SU-DHL-6 (cell line): ENCODE data around the gene KLHL22.

Source experiments
- H2AFZ ChIP-seq: fragments of 200-600 bp; sonication (generic); 2 replicates; pipeline ENCODE4 v1.6.1; 2014; ENCODE audit warnings: low read depth, mild to moderate bottlenecking, moderate library complexity, mixed read lengths, antibody characterized with exemption, low read length; ENCODE audit not compliant: severe bottlenecking
- H3F3A ChIP-seq: fragments of 200-600 bp; shearing (Covaris generic); 2 replicates; pipeline ENCODE4 v1.6.0; 2016; ENCODE audit warnings: antibody characterized with exemption, mild to moderate bottlenecking; ENCODE audit not compliant: insufficient read depth
- H3K27ac ChIP-seq: fragments of 200-600 bp; sonication (generic); 2 replicates; pipeline ENCODE4 v1.5.1; 2016; ENCODE audit warnings: low read depth, mild to moderate bottlenecking, low read length, moderate library complexity, mixed read lengths
- H3K27me3 ChIP-seq: fragments of 200-600 bp; sonication (generic), shearing (Covaris generic); 2 replicates; pipeline ENCODE4 v1.6.0; 2014; ENCODE audit warnings: mild to moderate bottlenecking, low read length
- H3K36me3 ChIP-seq: fragments of 200-600 bp; sonication (generic); 2 replicates; pipeline ENCODE4 v1.6.1; 2014; ENCODE audit warnings: mild to moderate bottlenecking, low read length, mixed read lengths
- H3K4me2 ChIP-seq: fragments of 300-600, 200-600 bp; shearing (Covaris generic), sonication (generic); 2 replicates; pipeline ENCODE4 v1.6.0; 2014; ENCODE audit warnings: low read length, low read depth, mild to moderate bottlenecking; ENCODE audit not compliant: poor library complexity, severe bottlenecking
- H3K4me3 ChIP-seq: fragments of 200-600 bp; sonication (generic); 2 replicates; pipeline ENCODE4 v1.5.1; 2014; ENCODE audit warnings: antibody characterized with exemption, low read length, mild to moderate bottlenecking, mixed read lengths; ENCODE audit not compliant: insufficient read depth, poor library complexity, severe bottlenecking
- H3K79me2 ChIP-seq: fragments of 200-600 bp; sonication (generic); 2 replicates; pipeline ENCODE4 v1.6.1; 2014; ENCODE audit warnings: mild to moderate bottlenecking, low read length, moderate library complexity; ENCODE audit not compliant: insufficient read depth
- H3K9ac ChIP-seq: fragments of 200-600 bp; sonication (generic); 2 replicates; pipeline ENCODE4 v1.7.0; 2014; ENCODE audit warnings: mild to moderate bottlenecking, low read length
- H3K9me2 ChIP-seq: fragments of 200-600 bp; sonication (generic); replicated peaks from 2 replicates; pipeline ENCODE4 v1.6.1; 2014; ENCODE audit warnings: low read length; ENCODE audit not compliant: insufficient read depth
- H3K9me3 ChIP-seq: fragments of 200-600 bp; sonication (generic); 2 replicates; pipeline ENCODE4 v1.6.1; 2014; ENCODE audit warnings: low read length, mixed read lengths; ENCODE audit not compliant: insufficient read depth
- H4K20me1 ChIP-seq: fragments of 200-600 bp; sonication (generic); 2 replicates; pipeline ENCODE4 v1.6.1; 2014; ENCODE audit warnings: low read depth, mild to moderate bottlenecking, antibody characterized with exemption, low read length, moderate library complexity, mixed read lengths
- CTCF ChIP-seq: fragments of 200-600 bp; sonication (generic); IDR thresholded peaks from one replicate; pipeline ENCODE4 v1.5.1; 2017; ENCODE audit warnings: antibody characterized with exemption, mild to moderate bottlenecking, low read length, moderate library complexity; ENCODE audit not compliant: insufficient read depth, poor library complexity, severe bottlenecking
- EZH2phosphoT487 ChIP-seq: fragments of 200-600 bp; sonication (generic), shearing (Covaris generic); conservative IDR thresholded peaks from 2 replicates; pipeline ENCODE4 v1.6.1; 2018; ENCODE audit warnings: mild to moderate bottlenecking, antibody characterized with exemption, low read length, moderate library complexity, mixed read lengths

The KLHL22 gene

GRCh38 chr22:20429254-20430100 is 66.1 kb downstream of the KLHL22 start:
- Histone ChIP-seq H4K20me1 (no peaks in the 10 kb centered on the region), H3K27ac (no peak overlapping the region), H3K9ac (no peak overlapping the region), H3K36me3 (no peaks in the 10 kb centered on the region), H3K4me2 (no peak overlapping the region), H3K27me3 (no peaks in the 10 kb centered on the region), H2AFZ (no peak overlapping the region), H3K4me3 (no peak overlapping the region), H3K9me3 (no peaks in the 10 kb centered on the region), H3F3A (no peaks in the 10 kb centered on the region), H3K9me2 (no peaks in the 10 kb centered on the region), H3K79me2 (no peaks in the 10 kb centered on the region)
- no peak for TF ChIP-seq EZH2phosphoT487

DNA sequence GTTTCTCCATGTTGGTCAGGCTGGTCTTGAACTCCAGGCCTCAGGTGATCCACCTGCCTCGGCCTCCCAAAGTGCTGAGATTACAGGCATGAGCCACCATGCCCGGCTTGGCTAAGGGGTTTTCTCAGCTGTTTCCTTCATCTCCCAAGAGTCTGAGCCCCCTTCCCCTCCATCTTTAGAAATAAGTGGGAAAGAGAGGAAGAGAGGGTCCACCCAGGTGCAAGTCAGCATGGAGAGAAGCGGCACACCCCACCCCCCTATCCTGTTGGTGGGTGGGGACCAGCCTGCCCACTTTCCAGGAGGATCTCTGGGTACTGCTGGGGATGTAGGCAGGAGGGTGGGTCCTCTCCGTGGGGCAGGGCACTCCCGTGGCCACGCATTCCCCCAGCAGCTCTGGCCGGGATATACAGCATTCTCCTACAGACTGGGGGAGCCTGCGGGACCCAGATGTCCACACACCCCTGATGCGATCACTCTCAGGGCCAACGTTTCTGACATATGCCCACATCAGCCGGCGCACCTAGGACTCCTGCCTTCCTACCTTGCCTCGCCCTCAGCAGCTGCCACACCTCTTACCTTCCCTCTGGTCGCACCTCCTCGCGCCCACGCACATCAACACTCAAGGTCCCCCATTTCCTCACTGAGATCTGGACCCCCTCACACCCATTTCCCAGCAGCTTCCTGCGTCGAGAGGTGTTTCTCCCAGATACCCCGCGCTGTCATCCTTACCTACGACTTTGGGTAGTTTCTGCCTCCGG is 66.9 kb downstream of the KLHL22 start:
- Histone ChIP-seq H3F3A (no peaks in the 10 kb centered on the region), H3K4me2 (no peak overlapping the region), H3K9me2 (no peaks in the 10 kb centered on the region), H4K20me1 (no peaks in the 10 kb centered on the region), H3K79me2 (no peaks in the 10 kb centered on the region), H3K27me3 (no peaks in the 10 kb centered on the region), H3K27ac (no peak overlapping the region), H3K9me3 (no peaks in the 10 kb centered on the region), H3K4me3 (no peak overlapping the region), H3K36me3 (no peaks in the 10 kb centered on the region), H3K9ac (no peak overlapping the region), H2AFZ (no peak overlapping the region)
- TF ChIP-seq CTCF (no peak), EZH2phosphoT487 (no peak)

GRCh38 chr22:20427945-20428417 is 67.6 kb downstream of the KLHL22 start:
- Histone ChIP-seq H3K27ac (no peak overlapping the region), H3K9ac (no peak overlapping the region), H3K4me3 (no peak overlapping the region), H3K27me3 (no peaks in the 10 kb centered on the region), H3F3A (no peaks in the 10 kb centered on the region), H3K36me3 (no peaks in the 10 kb centered on the region), H3K9me2 (no peaks in the 10 kb centered on the region), H2AFZ (no peak overlapping the region), H3K4me2 (no peak overlapping the region), H3K9me3 (no peaks in the 10 kb centered on the region), H3K79me2 (no peaks in the 10 kb centered on the region), H4K20me1 (no peaks in the 10 kb centered on the region)
- no peak for TF ChIP-seq EZH2phosphoT487
- no peak for TF ChIP-seq CTCF
